SK-N-SH treated with all-trans-retinoic acid at 6 μM for 48 hours (cell line): ENCODE measurements around the gene HDAC11.

Experiments used
- ARNTL ChIP-seq: fragments of 450-650 bp; formaldehyde crosslinking; IDR thresholded peaks from 2 replicates; pipeline ENCODE4 v1.5.0; 2020; ENCODE audit warnings: low read depth, mild to moderate bottlenecking, moderate library complexity, borderline replicate concordance
- GLIS3 ChIP-seq: fragments of 250-450 bp; sonication (Bioruptor Pico); IDR thresholded peaks from 2 replicates; pipeline ENCODE4 v1.5.0; 2020; ENCODE audit warnings: mild to moderate bottlenecking, moderate library complexity
- TOX ChIP-seq: fragments of 250-450 bp; sonication (Bioruptor Pico); IDR thresholded peaks from 2 replicates; pipeline ENCODE4 v1.8.0; 2021; ENCODE audit warnings: mild to moderate bottlenecking, moderate library complexity, borderline replicate concordance
- ZFP30 ChIP-seq: fragments of 450-650 bp; formaldehyde crosslinking; IDR thresholded peaks from 2 replicates; pipeline ENCODE4 v1.5.0; 2022; ENCODE audit warnings: mild to moderate bottlenecking, moderate library complexity
- TF ChIP-seq, protein P1 (sequence below): fragments of 250-450 bp; sonication (Bioruptor Pico); IDR thresholded peaks from 2 replicates; pipeline ENCODE4 v1.8.0; 2020; ENCODE audit warnings: mild to moderate bottlenecking, moderate library complexity, borderline replicate concordance

DNA sequence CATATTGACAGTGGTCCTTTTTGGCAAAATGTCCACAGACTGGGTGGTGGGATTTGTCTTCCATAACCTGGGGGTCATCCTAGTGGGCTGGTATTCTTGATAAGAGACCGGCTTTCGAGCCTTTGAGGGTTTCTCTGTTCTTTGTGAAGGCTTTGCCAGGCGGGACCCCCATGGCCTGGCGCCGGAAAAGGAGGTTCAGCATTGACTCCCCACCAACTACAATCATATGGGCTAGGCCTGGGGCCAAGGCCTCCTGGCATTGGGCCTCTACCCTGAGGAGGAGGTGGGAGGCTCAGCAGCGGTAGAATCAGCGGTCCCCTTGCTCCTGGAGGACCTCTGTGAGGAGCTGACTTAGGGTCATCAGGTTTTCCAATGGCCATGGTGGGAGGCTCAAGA, 19.8 kb upstream of the HDAC11 start:
- TF ChIP-seq ZFP30 (CRISPR knock-in tag) (no peak), ARNTL (CRISPR knock-in tag) (no peak), GLIS3 (CRISPR knock-in tag) (no peak), TOX (CRISPR knock-in tag) (no peak)
- TF ChIP-seq, protein P1, sequence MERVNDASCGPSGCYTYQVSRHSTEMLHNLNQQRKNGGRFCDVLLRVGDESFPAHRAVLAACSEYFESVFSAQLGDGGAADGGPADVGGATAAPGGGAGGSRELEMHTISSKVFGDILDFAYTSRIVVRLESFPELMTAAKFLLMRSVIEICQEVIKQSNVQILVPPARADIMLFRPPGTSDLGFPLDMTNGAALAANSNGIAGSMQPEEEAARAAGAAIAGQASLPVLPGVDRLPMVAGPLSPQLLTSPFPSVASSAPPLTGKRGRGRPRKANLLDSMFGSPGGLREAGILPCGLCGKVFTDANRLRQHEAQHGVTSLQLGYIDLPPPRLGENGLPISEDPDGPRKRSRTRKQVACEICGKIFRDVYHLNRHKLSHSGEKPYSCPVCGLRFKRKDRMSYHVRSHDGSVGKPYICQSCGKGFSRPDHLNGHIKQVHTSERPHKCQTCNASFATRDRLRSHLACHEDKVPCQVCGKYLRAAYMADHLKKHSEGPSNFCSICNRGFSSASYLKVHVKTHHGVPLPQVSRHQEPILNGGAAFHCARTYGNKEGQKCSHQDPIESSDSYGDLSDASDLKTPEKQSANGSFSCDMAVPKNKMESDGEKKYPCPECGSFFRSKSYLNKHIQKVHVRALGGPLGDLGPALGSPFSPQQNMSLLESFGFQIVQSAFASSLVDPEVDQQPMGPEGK (CRISPR knock-in tag) = no peak
